ENCODE data around the gene FXN. TPM values are rescaled to one million over a fixed set of nuclear protein-coding genes. Genes with fewer than 3 reads are reported as not detected.
A peak's percentile ranks its signal among the peaks of the same experiment; 100 is the strongest.
"Not testable (repeated sequence)": the region's sequence is repeated elsewhere in the genome, so short reads cannot be mapped to it uniquely, and the experiment has no call there.

The FXN gene
- total RNA-seq: 10 to 100 TPM; 11.1 to 25.3 (median 17.8) TPM
- 10 to 100 TPM; 11.3 to 17.0 (median 13.3) TPM for polyA plus RNA-seq
- long read RNA-seq, donor 1, full-length matches to known transcripts: 11 of 11 reads
- long read RNA-seq, donor 1, partial matches to known transcripts: 0 of 11 reads
- long read RNA-seq, donor 1, other reads (novel, unspliced or antisense): 0 of 11 reads
- long read RNA-seq, donor 2, full-length matches to known transcripts: 8 of 8 reads
- long read RNA-seq, donor 2, partial matches to known transcripts: 0 of 8 reads
- long read RNA-seq, donor 2, other reads (novel, unspliced or antisense): 0 of 8 reads

DNA sequence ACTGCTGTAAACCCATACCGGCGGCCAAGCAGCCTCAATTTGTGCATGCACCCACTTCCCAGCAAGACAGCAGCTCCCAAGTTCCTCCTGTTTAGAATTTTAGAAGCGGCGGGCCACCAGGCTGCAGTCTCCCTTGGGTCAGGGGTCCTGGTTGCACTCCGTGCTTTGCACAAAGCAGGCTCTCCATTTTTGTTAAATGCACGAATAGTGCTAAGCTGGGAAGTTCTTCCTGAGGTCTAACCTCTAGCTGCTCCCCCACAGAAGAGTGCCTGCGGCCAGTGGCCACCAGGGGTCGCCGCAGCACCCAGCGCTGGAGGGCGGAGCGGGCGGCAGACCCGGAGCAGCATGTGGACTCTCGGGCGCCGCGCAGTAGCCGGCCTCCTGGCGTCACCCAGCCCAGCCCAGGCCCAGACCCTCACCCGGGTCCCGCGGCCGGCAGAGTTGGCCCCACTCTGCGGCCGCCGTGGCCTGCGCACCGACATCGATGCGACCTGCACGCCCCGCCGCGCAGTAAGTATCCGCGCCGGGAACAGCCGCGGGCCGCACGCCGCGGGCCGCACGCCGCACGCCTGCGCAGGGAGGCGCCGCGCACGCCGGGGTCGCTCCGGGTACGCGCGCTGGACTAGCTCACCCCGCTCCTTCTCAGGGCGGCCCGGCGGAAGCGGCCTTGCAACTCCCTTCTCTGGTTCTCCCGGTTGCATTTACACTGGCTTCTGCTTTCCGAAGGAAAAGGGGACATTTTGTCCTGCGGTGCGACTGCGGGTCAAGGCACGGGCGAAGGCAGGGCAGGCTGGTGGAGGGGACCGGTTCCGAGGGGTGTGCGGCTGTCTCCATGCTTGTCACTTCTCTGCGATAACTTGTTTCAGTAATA lies at the start of gene FXN:
Gene FXN, plus strand, starts transcription at position 315 of the 871 bp plus-strand sequence. Its CDS starts 31 bp downstream, at position 346.
- peak within 1 kb of the TSS; percentile 63 to 93 (median 81) for H3K4me3 ChIP-seq
- peak; percentile 97 for DNase-seq
- peaks cover 5 to 29% (median 16%) of the 10 kb centered on the region in 6 donors for H3K4me1 ChIP-seq
- no peaks in the 10 kb centered on the region for H3K27me3 ChIP-seq (replicated peaks in 1 of 7)
- TF ChIP-seq POLR2A (IDR thresholded peaks at IDR 0.05): peak in 1 of 3 donors; percentile 4
- TF ChIP-seq, protein P1, sequence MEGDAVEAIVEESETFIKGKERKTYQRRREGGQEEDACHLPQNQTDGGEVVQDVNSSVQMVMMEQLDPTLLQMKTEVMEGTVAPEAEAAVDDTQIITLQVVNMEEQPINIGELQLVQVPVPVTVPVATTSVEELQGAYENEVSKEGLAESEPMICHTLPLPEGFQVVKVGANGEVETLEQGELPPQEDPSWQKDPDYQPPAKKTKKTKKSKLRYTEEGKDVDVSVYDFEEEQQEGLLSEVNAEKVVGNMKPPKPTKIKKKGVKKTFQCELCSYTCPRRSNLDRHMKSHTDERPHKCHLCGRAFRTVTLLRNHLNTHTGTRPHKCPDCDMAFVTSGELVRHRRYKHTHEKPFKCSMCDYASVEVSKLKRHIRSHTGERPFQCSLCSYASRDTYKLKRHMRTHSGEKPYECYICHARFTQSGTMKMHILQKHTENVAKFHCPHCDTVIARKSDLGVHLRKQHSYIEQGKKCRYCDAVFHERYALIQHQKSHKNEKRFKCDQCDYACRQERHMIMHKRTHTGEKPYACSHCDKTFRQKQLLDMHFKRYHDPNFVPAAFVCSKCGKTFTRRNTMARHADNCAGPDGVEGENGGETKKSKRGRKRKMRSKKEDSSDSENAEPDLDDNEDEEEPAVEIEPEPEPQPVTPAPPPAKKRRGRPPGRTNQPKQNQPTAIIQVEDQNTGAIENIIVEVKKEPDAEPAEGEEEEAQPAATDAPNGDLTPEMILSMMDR (IDR thresholded peaks at IDR 0.05 in 8 of 11, conservative IDR thresholded peaks at IDR 0.05 in 3 of 11): peak; percentile 81 to 99 (median 98)
- peak; percentile 58 to 85 (median 79) for TF ChIP-seq POLR2AphosphoS5 (IDR thresholded peaks at IDR 0.05)
- intact Hi-C loops (cut with DNase I; ENCODE audit: low total_unique reads): no loop called here
- 1 to 4% (median 1%) methylated on average over 27 to 75 of the region's 75 CpGs for WGBS, 5 donors
- no peaks in the 10 kb centered on the region for H3K9me3 ChIP-seq
- peaks cover 0 to 4% (median 0%) of the 10 kb centered on the region in 6 donors for H3K36me3 ChIP-seq
- peak within 1 kb of the TSS; percentile 81 to 94 (median 88) for H3K27ac ChIP-seq

DNA sequence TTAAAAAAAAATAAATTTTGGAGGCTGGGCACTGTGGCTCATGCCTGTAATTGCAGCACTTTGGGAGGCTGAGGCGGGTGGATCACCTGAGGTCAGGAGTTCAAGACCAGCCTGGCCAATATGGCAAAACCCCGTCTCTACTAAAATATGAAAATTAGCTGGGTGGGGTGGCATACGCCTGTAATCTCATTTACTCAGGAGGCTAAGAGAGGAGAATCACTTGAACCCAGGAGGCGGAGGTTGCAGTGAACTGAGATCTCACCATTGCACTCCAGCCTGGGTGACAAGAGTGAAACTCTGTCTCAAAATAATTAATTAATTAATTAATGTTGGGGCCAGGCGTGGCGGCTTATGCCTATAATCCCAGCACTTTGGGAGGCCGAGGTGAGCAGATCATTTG lies 48.6 kb upstream of the FXN start:
- H3K27me3 ChIP-seq (replicated peaks in 1 of 7); intact Hi-C loops (cut with DNase I; ENCODE audit: low total_unique reads); DNase-seq; H3K4me3 ChIP-seq; H3K36me3 ChIP-seq; H3K27ac ChIP-seq; H3K9me3 ChIP-seq: not testable (repeated sequence)
- H3K4me1 ChIP-seq: peaks cover 0 to 11% (median 0%) of the 10 kb centered on the region in 6 donors
- WGBS, 5 donors: 95 to 98% (median 96%) methylated on average over 7 of the region's 7 CpGs

DNA sequence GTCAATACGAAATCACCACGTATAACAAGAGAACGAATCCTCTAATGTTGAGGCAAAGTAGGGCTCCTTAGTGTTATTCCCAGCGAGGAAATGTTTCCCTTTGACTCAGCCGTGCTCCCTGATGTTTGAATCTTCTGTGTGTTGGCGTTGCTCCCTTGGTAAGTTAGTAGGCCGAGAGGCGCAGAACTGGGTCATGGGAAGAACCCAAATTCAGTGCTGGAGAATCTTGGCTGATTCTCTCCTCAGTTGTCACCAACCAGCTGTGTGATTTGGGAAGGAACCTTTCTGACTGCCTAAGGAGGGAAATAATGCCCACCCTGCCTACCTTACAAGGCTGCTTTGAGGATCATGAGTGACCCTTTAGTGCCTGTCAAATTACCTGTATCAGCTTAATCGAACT lies 44.1 kb upstream of the FXN start:
- intact Hi-C loops (cut with DNase I; ENCODE audit: low total_unique reads): loop anchor here (10.0 kb wide), 1 partner anchor 147 kb away; no protein-coding TSS in a partner anchor
- DNase-seq: no peak
- Histone ChIP-seq H3K4me3 (no peak overlapping the region), H3K27ac (no peak overlapping the region), H3K36me3 (no peaks in the 10 kb centered on the region), H3K27me3 (replicated peaks in 1 of 7) (no peaks in the 10 kb centered on the region), H3K4me1 (peaks cover 0 to 13% (median 7%) of the 10 kb centered on the region in 6 donors), H3K9me3 (no peaks in the 10 kb centered on the region)
- WGBS, 5 donors: 81 to 94% (median 88%) methylated on average over 9 of the region's 9 CpGs
- TF ChIP-seq, protein P1 (IDR thresholded peaks at IDR 0.05 in 8 of 11, conservative IDR thresholded peaks at IDR 0.05 in 3 of 11): no peak
- TF ChIP-seq POLR2AphosphoS5 (IDR thresholded peaks at IDR 0.05) (no peak), POLR2A (IDR thresholded peaks at IDR 0.05) (no peak)

DNA sequence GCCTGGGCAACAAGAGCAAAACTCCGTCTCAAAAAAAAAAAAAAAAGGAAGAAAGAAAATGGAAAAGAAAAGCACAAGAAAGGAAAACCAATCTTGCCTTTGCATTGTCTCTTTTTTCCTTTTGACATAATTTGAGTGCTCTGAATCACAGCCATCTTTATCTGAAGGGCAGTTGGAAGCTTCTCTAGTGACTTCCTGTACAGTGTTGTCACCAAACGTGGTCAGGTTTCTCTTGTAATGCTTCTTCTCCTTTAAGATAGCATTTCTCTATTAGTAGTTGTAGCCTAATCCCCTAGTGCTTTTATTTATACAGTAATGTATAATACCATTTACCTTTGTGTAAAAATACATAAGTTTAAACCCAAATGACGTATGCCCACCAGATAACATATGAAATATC lies 39.8 kb upstream of the FXN start:
- 38 to 54% (median 51%) methylated on average over 3 of the region's 3 CpGs for WGBS, 5 donors

More for the DNA sequence above, 39.8 kb upstream of the FXN start:
- H3K4me1 ChIP-seq: peaks cover 0 to 45% (median 13%) of the 10 kb centered on the region in 6 donors
- no peak for DNase-seq
- no peaks in the 10 kb centered on the region for H3K36me3 ChIP-seq
- H3K27ac ChIP-seq: peak overlapping the region in 1 of 8 donors; percentile 12
- H3K4me3 ChIP-seq: no peak overlapping the region
- no peaks in the 10 kb centered on the region for H3K9me3 ChIP-seq
- H3K27me3 ChIP-seq (replicated peaks in 1 of 7): no peaks in the 10 kb centered on the region
- TF ChIP-seq, protein P1 (IDR thresholded peaks at IDR 0.05 in 8 of 11, conservative IDR thresholded peaks at IDR 0.05 in 3 of 11): no peak
- TF ChIP-seq POLR2A (IDR thresholded peaks at IDR 0.05) (no peak), POLR2AphosphoS5 (IDR thresholded peaks at IDR 0.05) (no peak)
- intact Hi-C loops (cut with DNase I; ENCODE audit: low total_unique reads): loop anchor here (10.0 kb wide), 1 partner anchor 151 kb away; no protein-coding TSS in a partner anchor
